ENCODE data around the gene POMGNT1. TPM values are rescaled to one million over a fixed set of nuclear protein-coding genes. Genes with fewer than 3 reads are reported as not detected.

Gene POMGNT1
- total RNA-seq, 1 experiment from 2014 or later: 85.4 TPM

GRCh38 chr1:46158312-46159281 is 39.6 kb downstream of the POMGNT1 start:
- H3K4me1 Mint-ChIP-seq (ENCODE audit: insufficient read depth, unreplicated experiment): no peaks in the 10 kb centered on the region
- H3K4me3 Mint-ChIP-seq (ENCODE audit: unreplicated experiment): no peak overlapping the region
- H3K27ac Mint-ChIP-seq (ENCODE audit: low read depth, unreplicated experiment): no peak overlapping the region
- no peak for DNase-seq (ENCODE audit: unreplicated experiment)
- POLR2A ChIA-PET: interaction anchor here (1.8 kb wide), 1 partner anchor 16 kb away, joined by 8 read pairs; the partner anchor contains the start of gene TSPAN1
- TF ChIP-seq CTCF (IDR thresholded peaks at IDR 0.05; ENCODE audit: unreplicated experiment): no peak
- H3K36me3 Mint-ChIP-seq (ENCODE audit: insufficient read depth, unreplicated experiment): no peaks in the 10 kb centered on the region
- intact Hi-C loops (cut with micrococcal nuclease): no loop called here
- CTCF ChIA-PET: interaction anchor here (0.8 kb wide), 1 partner anchor 122 kb away, joined by 3 read pairs; no protein-coding TSS in a partner anchor
- no peaks in the 10 kb centered on the region for H3K27me3 Mint-ChIP-seq (ENCODE audit: insufficient read depth, unreplicated experiment)
- no TSS peak for BruUV-seq (replicated peaks)
- no peaks in the 10 kb centered on the region for H3K9me3 Mint-ChIP-seq (ENCODE audit: unreplicated experiment)

- Mint-ChIP-seq H3K9me3 (ENCODE audit: unreplicated experiment) (no peaks in the 10 kb centered on the region), H3K36me3 (ENCODE audit: insufficient read depth, unreplicated experiment) (no peaks in the 10 kb centered on the region), H3K4me1 (ENCODE audit: insufficient read depth, unreplicated experiment) (no peaks in the 10 kb centered on the region), H3K27me3 (ENCODE audit: insufficient read depth, unreplicated experiment) (no peaks in the 10 kb centered on the region), H3K27ac (ENCODE audit: low read depth, unreplicated experiment) (no peak overlapping the region), H3K4me3 (ENCODE audit: unreplicated experiment) (no peak overlapping the region)
- intact Hi-C loops (cut with micrococcal nuclease): no loop called here
- no peak for TF ChIP-seq CTCF (IDR thresholded peaks at IDR 0.05; ENCODE audit: unreplicated experiment)
- DNase-seq (ENCODE audit: unreplicated experiment): no peak
- BruUV-seq (replicated peaks): no TSS peak
- CTCF ChIA-PET: interaction anchor here (0.8 to 1.5 kb wide), 2 partner anchors 120 to 122 kb away, joined by 3 to 4 read pairs; no protein-coding TSS in a partner anchor
- POLR2A ChIA-PET: interaction anchor here (1.5 to 1.8 kb wide), 2 partner anchors 17 to 35 kb away, joined by 3 to 8 read pairs; partner anchors contain the start of gene TSPAN1
These were observed 40.3 kb downstream of the POMGNT1 start for GRCh38 chr1:46157916-46158311.

GRCh38 chr1:46153732-46154131 is 44.5 kb downstream of the POMGNT1 start:
- POLR2A ChIA-PET: interaction anchor here (1.1 kb wide), 1 partner anchor 29 kb away, joined by 3 read pairs; no protein-coding TSS in a partner anchor
- H3K4me3 Mint-ChIP-seq (ENCODE audit: unreplicated experiment): no peak overlapping the region
- DNase-seq (ENCODE audit: unreplicated experiment): no peak
- CTCF ChIA-PET: no interaction called here
- H3K27me3 Mint-ChIP-seq (ENCODE audit: insufficient read depth, unreplicated experiment): no peaks in the 10 kb centered on the region
- TF ChIP-seq CTCF (IDR thresholded peaks at IDR 0.05; ENCODE audit: unreplicated experiment): no peak
- intact Hi-C loops (cut with micrococcal nuclease): no loop called here
- H3K36me3 Mint-ChIP-seq (ENCODE audit: insufficient read depth, unreplicated experiment): no peaks in the 10 kb centered on the region
- no peak overlapping the region for H3K27ac Mint-ChIP-seq (ENCODE audit: low read depth, unreplicated experiment)
- no peaks in the 10 kb centered on the region for H3K4me1 Mint-ChIP-seq (ENCODE audit: insufficient read depth, unreplicated experiment)
- no TSS peak for BruUV-seq (replicated peaks)
- H3K9me3 Mint-ChIP-seq (ENCODE audit: unreplicated experiment): no peaks in the 10 kb centered on the region

- no peak for TF ChIP-seq CTCF (IDR thresholded peaks at IDR 0.05; ENCODE audit: unreplicated experiment)
- ChIA-PET CTCF (no interaction called here), POLR2A (no interaction called here)
- no TSS peak for BruUV-seq (replicated peaks)
- H3K4me3 Mint-ChIP-seq (ENCODE audit: unreplicated experiment): no peak overlapping the region
- no peak overlapping the region for H3K27ac Mint-ChIP-seq (ENCODE audit: low read depth, unreplicated experiment)
- intact Hi-C loops (cut with micrococcal nuclease): no loop called here
- H3K4me1 Mint-ChIP-seq (ENCODE audit: insufficient read depth, unreplicated experiment): no peaks in the 10 kb centered on the region
- no peaks in the 10 kb centered on the region for H3K9me3 Mint-ChIP-seq (ENCODE audit: unreplicated experiment)
- no peaks in the 10 kb centered on the region for H3K36me3 Mint-ChIP-seq (ENCODE audit: insufficient read depth, unreplicated experiment)
- no peaks in the 10 kb centered on the region for H3K27me3 Mint-ChIP-seq (ENCODE audit: insufficient read depth, unreplicated experiment)
- DNase-seq (ENCODE audit: unreplicated experiment): no peak
These were observed 45.0 kb downstream of the POMGNT1 start for GRCh38 chr1:46153228-46153627.
